ENCODE results near the gene PLXNA4. TPM values are rescaled to one million over a fixed set of nuclear protein-coding genes. Genes with fewer than 3 reads are reported as not detected.

The PLXNA4 gene
- total and polyA plus RNA-seq, 2 experiments from 2014 or later: 0.08 to 0.80 TPM

DNA sequence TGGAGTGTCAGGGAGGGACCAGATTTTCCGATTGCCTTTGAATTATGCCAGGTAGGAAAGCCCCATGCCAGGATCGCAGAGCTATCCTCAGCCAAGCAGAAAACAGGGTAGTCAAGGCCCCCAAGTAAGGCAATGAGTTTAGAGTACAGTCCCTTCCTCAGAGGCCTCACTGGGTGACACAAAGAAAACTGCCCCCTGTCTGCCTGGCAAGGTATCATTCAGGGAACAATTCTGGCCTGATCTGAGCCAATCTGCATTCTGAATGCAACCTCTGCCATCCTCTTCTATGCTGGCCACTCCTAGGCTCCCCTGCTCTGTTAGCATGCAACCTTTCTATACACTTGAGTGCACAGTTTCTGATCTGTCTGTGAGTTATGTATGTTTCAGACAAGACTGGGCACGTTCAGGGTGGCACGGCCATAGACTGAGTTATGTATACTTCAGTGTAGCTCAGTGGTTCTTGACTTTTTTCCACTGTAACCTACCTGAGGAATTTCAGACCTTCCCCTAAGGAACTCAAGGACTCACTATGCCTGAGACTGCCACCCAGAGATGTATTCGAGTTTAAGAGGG, 336.8 kb downstream of the PLXNA4 start (continued):
- TF ChIP-seq, protein P1, sequence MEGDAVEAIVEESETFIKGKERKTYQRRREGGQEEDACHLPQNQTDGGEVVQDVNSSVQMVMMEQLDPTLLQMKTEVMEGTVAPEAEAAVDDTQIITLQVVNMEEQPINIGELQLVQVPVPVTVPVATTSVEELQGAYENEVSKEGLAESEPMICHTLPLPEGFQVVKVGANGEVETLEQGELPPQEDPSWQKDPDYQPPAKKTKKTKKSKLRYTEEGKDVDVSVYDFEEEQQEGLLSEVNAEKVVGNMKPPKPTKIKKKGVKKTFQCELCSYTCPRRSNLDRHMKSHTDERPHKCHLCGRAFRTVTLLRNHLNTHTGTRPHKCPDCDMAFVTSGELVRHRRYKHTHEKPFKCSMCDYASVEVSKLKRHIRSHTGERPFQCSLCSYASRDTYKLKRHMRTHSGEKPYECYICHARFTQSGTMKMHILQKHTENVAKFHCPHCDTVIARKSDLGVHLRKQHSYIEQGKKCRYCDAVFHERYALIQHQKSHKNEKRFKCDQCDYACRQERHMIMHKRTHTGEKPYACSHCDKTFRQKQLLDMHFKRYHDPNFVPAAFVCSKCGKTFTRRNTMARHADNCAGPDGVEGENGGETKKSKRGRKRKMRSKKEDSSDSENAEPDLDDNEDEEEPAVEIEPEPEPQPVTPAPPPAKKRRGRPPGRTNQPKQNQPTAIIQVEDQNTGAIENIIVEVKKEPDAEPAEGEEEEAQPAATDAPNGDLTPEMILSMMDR (conservative IDR thresholded peaks at IDR 0.05; ENCODE audit: low read depth in 2 of 2): peak; percentile 42 to 53

DNA sequence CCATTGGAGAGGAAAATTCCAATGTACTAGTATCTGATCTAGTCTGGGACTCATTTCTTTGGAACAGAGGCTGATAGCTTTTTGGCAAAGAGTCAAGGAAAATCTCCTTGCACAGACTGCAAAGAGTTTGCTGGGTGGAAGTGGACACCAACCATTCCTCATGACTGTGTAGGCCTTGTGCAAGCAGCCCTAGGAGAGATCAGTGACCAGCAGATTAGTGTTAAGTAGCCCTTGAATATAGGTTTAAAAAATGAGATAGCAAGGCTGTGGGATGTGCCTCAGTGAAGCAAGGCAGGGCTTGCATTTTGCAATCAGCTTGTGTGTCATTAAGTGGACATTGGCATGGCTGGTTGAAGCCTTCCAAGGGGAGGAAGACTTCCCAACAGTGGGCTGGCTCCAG, 341.6 kb downstream of the PLXNA4 start:
- Histone ChIP-seq H3F3A (replicated peaks; ENCODE audit: low read depth) (no peaks in the 10 kb centered on the region), H3K4me3 (no peak overlapping the region), H3K27me3 (ENCODE audit: insufficient read depth) (no peaks in the 10 kb centered on the region), H3K9me2 (ENCODE audit: insufficient read depth) (peaks cover 13% of the 10 kb centered on the region), H3K27ac (ENCODE audit: low read depth) (no peak overlapping the region), H3K4me1 (ENCODE audit: insufficient read depth) (peaks cover 6% of the 10 kb centered on the region; the same call in 1 of the 2 replicates), H3K79me2 (replicated peaks; ENCODE audit: insufficient read depth) (no peaks in the 10 kb centered on the region), H2AFZ (no peak overlapping the region), H4K20me1 (replicated peaks; ENCODE audit: insufficient read depth) (no peaks in the 10 kb centered on the region), H3K36me3 (ENCODE audit: insufficient read depth) (no peaks in the 10 kb centered on the region), H3K4me2 (no peak overlapping the region)
- Mint-ChIP-seq H3K27me3 (ENCODE audit: insufficient read depth, low read depth, poor library complexity) (peaks cover 4% of the 10 kb centered on the region), H3K4me1 (peaks cover 17% of the 10 kb centered on the region), H3K9me3 (no peaks in the 10 kb centered on the region), H3K36me3 (ENCODE audit: low read depth) (no peaks in the 10 kb centered on the region), H3K4me3 (no peak overlapping the region), H3K27ac (no peak overlapping the region)
- ATAC-seq (no peak), DNase-seq (ENCODE audit: low spot score) (no peak)
- no peak for TF ChIP-seq EZH2phosphoT487 (IDR thresholded peaks at IDR 0.05; ENCODE audit: unreplicated experiment)
- TF ChIP-seq NANOG (IDR thresholded peaks at IDR 0.05; ENCODE audit: borderline replicate concordance): no peak
- TF ChIP-seq ZNF331 (CRISPR knock-in tag; IDR thresholded peaks at IDR 0.05; ENCODE audit: low read depth): no peak
- TF ChIP-seq, protein P2, sequence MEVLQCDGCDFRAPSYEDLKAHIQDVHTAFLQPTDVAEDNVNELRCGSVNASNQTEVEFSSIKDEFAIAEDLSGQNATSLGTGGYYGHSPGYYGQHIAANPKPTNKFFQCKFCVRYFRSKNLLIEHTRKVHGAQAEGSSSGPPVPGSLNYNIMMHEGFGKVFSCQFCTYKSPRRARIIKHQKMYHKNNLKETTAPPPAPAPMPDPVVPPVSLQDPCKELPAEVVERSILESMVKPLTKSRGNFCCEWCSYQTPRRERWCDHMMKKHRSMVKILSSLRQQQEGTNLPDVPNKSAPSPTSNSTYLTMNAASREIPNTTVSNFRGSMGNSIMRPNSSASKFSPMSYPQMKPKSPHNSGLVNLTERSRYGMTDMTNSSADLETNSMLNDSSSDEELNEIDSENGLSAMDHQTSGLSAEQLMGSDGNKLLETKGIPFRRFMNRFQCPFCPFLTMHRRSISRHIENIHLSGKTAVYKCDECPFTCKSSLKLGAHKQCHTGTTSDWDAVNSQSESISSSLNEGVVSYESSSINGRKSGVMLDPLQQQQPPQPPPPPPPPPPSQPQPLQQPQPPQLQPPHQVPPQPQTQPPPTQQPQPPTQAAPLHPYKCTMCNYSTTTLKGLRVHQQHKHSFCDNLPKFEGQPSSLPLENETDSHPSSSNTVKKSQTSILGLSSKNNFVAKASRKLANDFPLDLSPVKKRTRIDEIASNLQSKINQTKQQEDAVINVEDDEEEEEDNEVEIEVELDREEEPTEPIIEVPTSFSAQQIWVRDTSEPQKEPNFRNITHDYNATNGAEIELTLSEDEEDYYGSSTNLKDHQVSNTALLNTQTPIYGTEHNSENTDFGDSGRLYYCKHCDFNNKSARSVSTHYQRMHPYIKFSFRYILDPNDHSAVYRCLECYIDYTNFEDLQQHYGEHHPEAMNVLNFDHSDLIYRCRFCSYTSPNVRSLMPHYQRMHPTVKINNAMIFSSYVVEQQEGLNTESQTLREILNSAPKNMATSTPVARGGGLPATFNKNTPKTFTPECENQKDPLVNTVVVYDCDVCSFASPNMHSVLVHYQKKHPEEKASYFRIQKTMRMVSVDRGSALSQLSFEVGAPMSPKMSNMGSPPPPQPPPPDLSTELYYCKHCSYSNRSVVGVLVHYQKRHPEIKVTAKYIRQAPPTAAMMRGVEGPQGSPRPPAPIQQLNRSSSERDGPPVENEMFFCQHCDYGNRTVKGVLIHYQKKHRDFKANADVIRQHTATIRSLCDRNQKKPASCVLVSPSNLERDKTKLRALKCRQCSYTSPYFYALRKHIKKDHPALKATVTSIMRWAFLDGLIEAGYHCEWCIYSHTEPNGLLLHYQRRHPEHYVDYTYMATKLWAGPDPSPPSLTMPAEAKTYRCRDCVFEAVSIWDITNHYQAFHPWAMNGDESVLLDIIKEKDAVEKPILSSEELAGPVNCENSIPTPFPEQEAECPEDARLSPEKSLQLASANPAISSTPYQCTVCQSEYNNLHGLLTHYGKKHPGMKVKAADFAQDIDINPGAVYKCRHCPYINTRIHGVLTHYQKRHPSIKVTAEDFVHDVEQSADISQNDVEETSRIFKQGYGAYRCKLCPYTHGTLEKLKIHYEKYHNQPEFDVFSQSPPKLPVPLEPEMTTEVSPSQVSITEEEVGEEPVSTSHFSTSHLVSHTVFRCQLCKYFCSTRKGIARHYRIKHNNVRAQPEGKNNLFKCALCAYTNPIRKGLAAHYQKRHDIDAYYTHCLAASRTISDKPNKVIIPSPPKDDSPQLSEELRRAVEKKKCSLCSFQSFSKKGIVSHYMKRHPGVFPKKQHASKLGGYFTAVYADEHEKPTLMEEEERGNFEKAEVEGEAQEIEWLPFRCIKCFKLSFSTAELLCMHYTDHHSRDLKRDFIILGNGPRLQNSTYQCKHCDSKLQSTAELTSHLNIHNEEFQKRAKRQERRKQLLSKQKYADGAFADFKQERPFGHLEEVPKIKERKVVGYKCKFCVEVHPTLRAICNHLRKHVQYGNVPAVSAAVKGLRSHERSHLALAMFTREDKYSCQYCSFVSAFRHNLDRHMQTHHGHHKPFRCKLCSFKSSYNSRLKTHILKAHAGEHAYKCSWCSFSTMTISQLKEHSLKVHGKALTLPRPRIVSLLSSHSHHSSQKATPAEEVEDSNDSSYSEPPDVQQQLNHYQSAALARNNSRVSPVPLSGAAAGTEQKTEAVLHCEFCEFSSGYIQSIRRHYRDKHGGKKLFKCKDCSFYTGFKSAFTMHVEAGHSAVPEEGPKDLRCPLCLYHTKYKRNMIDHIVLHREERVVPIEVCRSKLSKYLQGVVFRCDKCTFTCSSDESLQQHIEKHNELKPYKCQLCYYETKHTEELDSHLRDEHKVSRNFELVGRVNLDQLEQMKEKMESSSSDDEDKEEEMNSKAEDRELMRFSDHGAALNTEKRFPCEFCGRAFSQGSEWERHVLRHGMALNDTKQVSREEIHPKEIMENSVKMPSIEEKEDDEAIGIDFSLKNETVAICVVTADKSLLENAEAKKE (CRISPR knock-in tag; IDR thresholded peaks at IDR 0.05): no peak
- no peak for TF ChIP-seq STAT1 (IDR thresholded peaks at IDR 0.05; ENCODE audit: unreplicated experiment)
- TF ChIP-seq EZH2 (IDR thresholded peaks at IDR 0.05; ENCODE audit: low read depth, unreplicated experiment): no peak

All from GM23338 (cell line).